ENCODE data around the gene LAMTOR1.

DNA sequence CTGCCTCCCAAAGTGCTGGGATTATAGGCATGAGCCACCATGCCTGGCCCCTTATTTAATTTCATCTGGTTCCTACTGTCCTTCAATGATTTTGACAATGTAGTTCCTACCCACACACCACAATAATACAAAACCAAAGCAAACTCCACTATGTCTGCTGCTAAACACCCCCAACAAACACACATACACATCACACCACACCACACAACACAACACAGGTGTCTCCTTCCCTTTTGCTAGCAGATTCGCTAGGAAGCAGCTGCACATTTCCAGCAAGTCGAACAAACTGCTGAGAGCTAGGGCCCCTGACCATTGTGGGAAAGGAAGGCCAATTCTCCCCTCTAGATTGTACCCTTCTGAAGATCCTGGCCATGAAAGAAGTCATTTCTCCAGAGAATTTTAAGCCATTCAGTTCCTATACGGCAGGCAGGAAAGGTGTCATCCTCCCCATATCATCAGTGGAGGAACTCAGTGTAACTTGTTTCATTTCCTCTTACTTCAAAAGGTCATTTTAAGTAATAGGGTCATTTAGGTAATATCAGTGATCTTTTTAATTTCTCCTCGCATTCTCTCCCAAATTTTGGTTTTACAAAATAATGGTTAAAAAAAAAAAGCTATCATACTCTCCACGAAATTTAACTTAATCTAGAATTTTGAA lies 41.2 kb downstream of the LAMTOR1 start:
- TF ChIP-seq, protein P1, sequence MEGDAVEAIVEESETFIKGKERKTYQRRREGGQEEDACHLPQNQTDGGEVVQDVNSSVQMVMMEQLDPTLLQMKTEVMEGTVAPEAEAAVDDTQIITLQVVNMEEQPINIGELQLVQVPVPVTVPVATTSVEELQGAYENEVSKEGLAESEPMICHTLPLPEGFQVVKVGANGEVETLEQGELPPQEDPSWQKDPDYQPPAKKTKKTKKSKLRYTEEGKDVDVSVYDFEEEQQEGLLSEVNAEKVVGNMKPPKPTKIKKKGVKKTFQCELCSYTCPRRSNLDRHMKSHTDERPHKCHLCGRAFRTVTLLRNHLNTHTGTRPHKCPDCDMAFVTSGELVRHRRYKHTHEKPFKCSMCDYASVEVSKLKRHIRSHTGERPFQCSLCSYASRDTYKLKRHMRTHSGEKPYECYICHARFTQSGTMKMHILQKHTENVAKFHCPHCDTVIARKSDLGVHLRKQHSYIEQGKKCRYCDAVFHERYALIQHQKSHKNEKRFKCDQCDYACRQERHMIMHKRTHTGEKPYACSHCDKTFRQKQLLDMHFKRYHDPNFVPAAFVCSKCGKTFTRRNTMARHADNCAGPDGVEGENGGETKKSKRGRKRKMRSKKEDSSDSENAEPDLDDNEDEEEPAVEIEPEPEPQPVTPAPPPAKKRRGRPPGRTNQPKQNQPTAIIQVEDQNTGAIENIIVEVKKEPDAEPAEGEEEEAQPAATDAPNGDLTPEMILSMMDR (IDR thresholded peaks at IDR 0.05; ENCODE audit: borderline replicate concordance, extremely low read depth, low read length, poor library complexity, severe bottlenecking), result no peak
- no peak for TF ChIP-seq EZH2 (IDR thresholded peaks at IDR 0.05; ENCODE audit: borderline replicate concordance, low read depth, low read length, severe bottlenecking)
